Left colon (tissue), 2 donors: Measurements from ENCODE around the gene RGS12. TPM values are rescaled to one million over a fixed set of nuclear protein-coding genes. Genes with fewer than 3 reads are reported as not detected.

Experiments used
- ATAC-seq: fragments of 200-7000 bp; cut with Tn5 transposase; one replicate; pipeline ENCODE4 v1.9.1; 2020; ENCODE audit warnings: mild to moderate bottlenecking, moderate library complexity
- DNase-seq, 2 donors: peaks; one replicate each; pipeline ENCODE4 v3.0.0-alpha.2; 2020
- intact Hi-C, 2 donors: fragments of 100-400 bp; cut with DNase I in 1 of 2; cut with micrococcal nuclease in 1 of 2; formaldehyde crosslinking; loops; one replicate each; pipeline versions ENCODE4 v1.11.2 to v1.14.0; 2022; cut with DNase I, micrococcal nuclease
- total RNA-seq, 2 donors: library from RNA; stranded (reverse); fragmentation: NEBNext Ultra II Directional; extraction: Animal tissue kit (Norgen Biotek cat#: 25700); gene quantifications; one replicate each; pipeline ENCODE4 v1.2.1, GENCODE V29; 2021
- donor health status: DM: no; HTN: no; CAD: no.
- donor health status: DM: yes; HTN: yes; CAD: no.

RGS12 gene
- total RNA-seq, 2 donors from 2014 or later, result 21.5 to 23.5 TPM

- DNase-seq (no peak), ATAC-seq (no peak)
- intact Hi-C loops, result no loop called here
Observed at GRCh38 chr4:3303923-3304710, 11.3 kb downstream of the RGS12 start.

GRCh38 chr4:3304831-3305609, 12.2 kb downstream of the RGS12 start:
- DNase-seq, result peak in 1 of 2 donors; percentile 24
- no peak for ATAC-seq

GRCh38 chr4:3305610-3306371, 13.0 kb downstream of the RGS12 start:
- ATAC-seq (peak; percentile 77), DNase-seq (peak in 1 of 2 donors; percentile 40)
- intact Hi-C loops, result no loop called here

More at GRCh38 chr4:3304831-3305609, 12.2 kb downstream of the RGS12 start:
- intact Hi-C loops, result no loop called here

GRCh38 chr4:3306450-3306849, 13.6 kb downstream of the RGS12 start:
- DNase-seq (no peak), ATAC-seq (no peak)
- intact Hi-C loops, result no loop called here

GRCh38 chr4:3307060-3307459, 14.2 kb downstream of the RGS12 start:
- ATAC-seq (no peak), DNase-seq (peak in 1 of 2 donors; percentile 20)
- intact Hi-C loops, result no loop called here

- ATAC-seq (no peak), DNase-seq (peak in 1 of 2 donors; percentile 18)
- intact Hi-C loops, result no loop called here
Observed at GRCh38 chr4:3307486-3307885, 14.7 kb downstream of the RGS12 start.

- DNase-seq (peak in 1 of 2 donors; percentile 23), ATAC-seq (no peak)
- intact Hi-C loops, result no loop called here
Observed at GRCh38 chr4:3307891-3308575, 15.2 kb downstream of the RGS12 start.

- DNase-seq (peak in 1 of 2 donors; percentile 31), ATAC-seq (peak; percentile 8)
- intact Hi-C loops, result no loop called here
Observed at GRCh38 chr4:3308691-3309090, 15.9 kb downstream of the RGS12 start.

GRCh38 chr4:3310301-3311094, 17.7 kb downstream of the RGS12 start:
- no peak for ATAC-seq
- DNase-seq, result no peak
- intact Hi-C loops, result no loop called here

- intact Hi-C loops, result no loop called here
- ATAC-seq (no peak), DNase-seq (no peak)
Observed at GRCh38 chr4:3311095-3311372, 18.2 kb downstream of the RGS12 start.

GRCh38 chr4:3311489-3312171, 18.8 kb downstream of the RGS12 start:
- intact Hi-C loops, result no loop called here
- DNase-seq (peak in 1 of 2 donors; percentile 42), ATAC-seq (peak; percentile 93)

GRCh38 chr4:3312362-3312761, 19.5 kb downstream of the RGS12 start:
- intact Hi-C loops, result no loop called here
- no peak for DNase-seq
- no peak for ATAC-seq

- intact Hi-C loops, result no loop called here
- DNase-seq (no peak), ATAC-seq (no peak)
Observed at GRCh38 chr4:3313139-3313538, 20.3 kb downstream of the RGS12 start.

GRCh38 chr4:3313556-3314228, 20.9 kb downstream of the RGS12 start:
- intact Hi-C loops, result no loop called here
- no peak for DNase-seq
- no peak for ATAC-seq

- DNase-seq, result peak in 1 of 2 donors; percentile 11
Observed at GRCh38 chr4:3314706-3315260, 22.0 kb downstream of the RGS12 start.

GRCh38 chr4:3315566-3315965, 22.7 kb downstream of the RGS12 start:
- DNase-seq (no peak), ATAC-seq (no peak)
- intact Hi-C loops, result no loop called here

More at GRCh38 chr4:3314706-3315260, 22.0 kb downstream of the RGS12 start:
- no peak for ATAC-seq
- intact Hi-C loops, result no loop called here

- ATAC-seq (no peak), DNase-seq (peak in 1 of 2 donors; percentile 10)
- intact Hi-C loops, result no loop called here
Observed at GRCh38 chr4:3316146-3316545, 23.3 kb downstream of the RGS12 start.
